Osteocyte (in vitro differentiated cells): ENCODE data around the gene LNX2. TPM values are rescaled to one million over a fixed set of nuclear protein-coding genes. Genes with fewer than 3 reads are reported as not detected.

Experiments
- DNase-seq: peaks from one replicate; pipeline ENCODE4 v3.0.0; 2021; ENCODE audit warnings: mixed read lengths; ENCODE audit not compliant: unreplicated experiment; ENCODE audit errors: extremely low spot score
- H3K27ac Mint-ChIP-seq: one replicate; pipeline ENCODE4 v1.8.0; 2021; ENCODE audit warnings: mild to moderate bottlenecking, mixed read lengths; ENCODE audit not compliant: unreplicated experiment
- H3K27me3 Mint-ChIP-seq: one replicate; pipeline ENCODE4 v1.8.0; 2021; ENCODE audit warnings: mixed read lengths; ENCODE audit not compliant: unreplicated experiment
- H3K36me3 Mint-ChIP-seq: one replicate; pipeline ENCODE4 v1.8.0; 2021; ENCODE audit warnings: mixed read lengths; ENCODE audit not compliant: unreplicated experiment
- H3K4me1 Mint-ChIP-seq: one replicate; pipeline ENCODE4 v1.8.0; 2021; ENCODE audit warnings: mixed read lengths; ENCODE audit not compliant: unreplicated experiment
- H3K4me3 Mint-ChIP-seq: one replicate; pipeline ENCODE4 v1.8.0; 2021; ENCODE audit warnings: mild to moderate bottlenecking, moderate library complexity, mixed read lengths; ENCODE audit not compliant: unreplicated experiment
- H3K9me3 Mint-ChIP-seq: one replicate; pipeline ENCODE4 v1.8.0; 2021; ENCODE audit warnings: mixed read lengths; ENCODE audit not compliant: unreplicated experiment
- CTCF ChIP-seq: fragments of 200-600 bp; sonication (generic); IDR thresholded peaks from 2 replicates; pipeline ENCODE4 v1.5.0; 2021; ENCODE audit warnings: antibody characterized with exemption, mild to moderate bottlenecking, moderate library complexity
- total RNA-seq: library from RNA; stranded (reverse); gene quantifications from 2 replicates; pipeline ENCODE4 v1.2.1, GENCODE V29; 2021

Gene LNX2
- total RNA-seq, 1 donor from 2014 or later = 7.2 TPM

GRCh38 chr13:27638001-27638400 is 17.7 kb upstream of the LNX2 start:
- Mint-ChIP-seq H3K27me3 (no peaks in the 10 kb centered on the region), H3K9me3 (no peaks in the 10 kb centered on the region), H3K4me3 (no peak overlapping the region), H3K27ac (no peak overlapping the region), H3K4me1 (peaks cover 33% of the 10 kb centered on the region), H3K36me3 (peaks cover 3% of the 10 kb centered on the region)
- TF ChIP-seq CTCF = no peak
- no peak for DNase-seq

GRCh38 chr13:27637289-27637626 is 16.9 kb upstream of the LNX2 start:
- no peaks in the 10 kb centered on the region for H3K27me3 Mint-ChIP-seq
- H3K36me3 Mint-ChIP-seq = peaks cover 6% of the 10 kb centered on the region
- DNase-seq = no peak
- no peak overlapping the region for H3K4me3 Mint-ChIP-seq
- H3K9me3 Mint-ChIP-seq = no peaks in the 10 kb centered on the region
- peak overlapping the region; percentile 6 for H3K27ac Mint-ChIP-seq
- peaks cover 28% of the 10 kb centered on the region for H3K4me1 Mint-ChIP-seq
- TF ChIP-seq CTCF = no peak

- peaks cover 7% of the 10 kb centered on the region for H3K36me3 Mint-ChIP-seq
- peaks cover 26% of the 10 kb centered on the region for H3K4me1 Mint-ChIP-seq
- DNase-seq = no peak
- peak overlapping the region; percentile 6 for H3K27ac Mint-ChIP-seq
- H3K27me3 Mint-ChIP-seq = no peaks in the 10 kb centered on the region
- no peak overlapping the region for H3K4me3 Mint-ChIP-seq
- H3K9me3 Mint-ChIP-seq = no peaks in the 10 kb centered on the region
- TF ChIP-seq CTCF = no peak
Observed at GRCh38 chr13:27636589-27637288, 16.4 kb upstream of the LNX2 start.

- H3K27me3 Mint-ChIP-seq = no peaks in the 10 kb centered on the region
- no peak overlapping the region for H3K27ac Mint-ChIP-seq
- no peaks in the 10 kb centered on the region for H3K9me3 Mint-ChIP-seq
- peaks cover 11% of the 10 kb centered on the region for H3K36me3 Mint-ChIP-seq
- no peak overlapping the region for H3K4me3 Mint-ChIP-seq
- H3K4me1 Mint-ChIP-seq = peaks cover 26% of the 10 kb centered on the region
- DNase-seq = no peak
- TF ChIP-seq CTCF = no peak
Observed at GRCh38 chr13:27635266-27635665, 14.9 kb upstream of the LNX2 start.

GRCh38 chr13:27634791-27635190 is 14.5 kb upstream of the LNX2 start:
- no peak for DNase-seq
- Mint-ChIP-seq H3K36me3 (peaks cover 11% of the 10 kb centered on the region), H3K9me3 (no peaks in the 10 kb centered on the region), H3K27ac (no peak overlapping the region), H3K4me1 (peaks cover 26% of the 10 kb centered on the region), H3K27me3 (no peaks in the 10 kb centered on the region), H3K4me3 (no peak overlapping the region)
- TF ChIP-seq CTCF = no peak
